ENCODE measurements around the gene SLC38A9. TPM values are rescaled to one million over a fixed set of nuclear protein-coding genes. Genes with fewer than 3 reads are reported as not detected.

Gene SLC38A9
- polyA plus RNA-seq, 2 of the 4 experiments (the other 2 are of a cell fraction): 22.8 to 37.3 TPM

DNA sequence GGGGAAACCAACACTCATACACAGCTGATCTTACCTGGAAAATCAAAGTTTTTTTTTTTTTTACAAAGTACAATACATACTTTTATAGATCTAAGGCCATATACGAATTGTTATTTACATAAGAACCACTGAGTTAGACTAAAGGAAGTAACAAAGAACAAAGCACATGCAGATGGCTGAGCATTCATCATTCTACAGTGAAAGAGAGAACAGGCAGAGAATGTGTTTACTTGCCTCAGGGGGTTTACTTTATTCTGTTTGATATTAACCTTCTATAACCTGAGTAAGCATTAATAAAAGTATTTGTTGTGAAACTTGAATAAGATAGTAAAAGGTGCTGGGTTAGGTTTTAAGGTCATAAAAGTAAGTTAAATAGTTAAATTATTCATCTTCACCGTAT, 54.7 kb downstream of the SLC38A9 start (continued):
- TF ChIP-seq RFX5 (IDR thresholded peaks at IDR 0.05) (no peak), JUN (IDR thresholded peaks at IDR 0.05) (0 out of 5 replicates have a peak, but pooled peaks of 1 of the 2 experiments have one; percentile 39), JUNB (IDR thresholded peaks at IDR 0.05) (peak; percentile 40; the same call in 1 of the 2 replicates), MAX (IDR thresholded peaks at IDR 0.05) (peak; percentile 43; the same call in 1 of the 2 replicates), ZFP36 (IDR thresholded peaks at IDR 0.05; ENCODE audit: borderline replicate concordance, partially characterized antibody) (no peak), NFE2L2 (conservative IDR thresholded peaks at IDR 0.05; ENCODE audit: low read length) (no peak)

DNA sequence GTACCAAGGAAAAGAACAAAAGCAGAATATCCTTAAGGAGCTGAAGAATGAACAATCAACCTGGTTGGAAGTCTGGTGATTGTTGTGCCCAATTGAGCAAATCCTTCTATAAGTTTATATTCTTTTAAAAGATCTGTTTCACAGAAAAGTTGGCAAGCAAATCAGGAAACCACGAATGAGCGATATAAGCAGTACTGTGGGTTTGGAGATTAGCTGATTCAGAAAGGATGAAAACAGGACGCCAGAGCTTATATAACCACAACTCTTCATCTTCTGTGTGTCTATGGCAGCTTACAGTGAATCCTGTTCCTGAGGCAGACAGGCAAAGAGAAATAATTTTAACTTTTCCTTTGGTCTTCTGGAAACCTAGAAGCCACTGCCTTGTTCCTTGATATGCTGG, 61.7 kb downstream of the SLC38A9 start:
- DNase-seq (ENCODE audit: low read depth in 1 of 2, low spot score in 1 of 2) (no peak), FAIRE-seq (no peak), ATAC-seq (no peak)
- Histone ChIP-seq H3K27ac (no peak overlapping the region), H3K4me3 (no peak overlapping the region), H3K4me1 (peaks cover 4% of the 10 kb centered on the region), H3K9me3 (no peaks in the 10 kb centered on the region), H3K4me2 (no peak overlapping the region)
- CTCF ChIA-PET: no interaction called here
- TF ChIP-seq HOXB5 (CRISPR knock-in tag; IDR thresholded peaks at IDR 0.05) (no peak), PHF8 (IDR thresholded peaks at IDR 0.05; ENCODE audit: borderline replicate concordance, low read depth) (no peak), RARB (CRISPR knock-in tag; IDR thresholded peaks at IDR 0.05) (no peak), ZC3H11A (IDR thresholded peaks at IDR 0.05) (no peak), ZSCAN20 (CRISPR knock-in tag; IDR thresholded peaks at IDR 0.05) (no peak), EHMT2 (IDR thresholded peaks at IDR 0.05; ENCODE audit: low read depth) (no peak), RCOR1 (IDR thresholded peaks at IDR 0.05; ENCODE audit: low read depth, low read length) (no peak), RAD21 (conservative IDR thresholded peaks at IDR 0.05 in 1 of 2, IDR thresholded peaks at IDR 0.05 in 1 of 2) (no peak), CHD2 (IDR thresholded peaks at IDR 0.05; ENCODE audit: low read length, partially characterized antibody) (no peak), NR3C1 (IDR thresholded peaks at IDR 0.05) (no peak), FOSL2 (IDR thresholded peaks at IDR 0.05) (no peak), FOSL2 (CRISPR knock-in tag; IDR thresholded peaks at IDR 0.05) (no peak), POLR2A (IDR thresholded peaks at IDR 0.05; ENCODE audit: low read length) (no peak), KDM1A (IDR thresholded peaks at IDR 0.05; ENCODE audit: low read depth) (no peak), RFX5 (IDR thresholded peaks at IDR 0.05) (no peak)
- TF ChIP-seq, protein P1, sequence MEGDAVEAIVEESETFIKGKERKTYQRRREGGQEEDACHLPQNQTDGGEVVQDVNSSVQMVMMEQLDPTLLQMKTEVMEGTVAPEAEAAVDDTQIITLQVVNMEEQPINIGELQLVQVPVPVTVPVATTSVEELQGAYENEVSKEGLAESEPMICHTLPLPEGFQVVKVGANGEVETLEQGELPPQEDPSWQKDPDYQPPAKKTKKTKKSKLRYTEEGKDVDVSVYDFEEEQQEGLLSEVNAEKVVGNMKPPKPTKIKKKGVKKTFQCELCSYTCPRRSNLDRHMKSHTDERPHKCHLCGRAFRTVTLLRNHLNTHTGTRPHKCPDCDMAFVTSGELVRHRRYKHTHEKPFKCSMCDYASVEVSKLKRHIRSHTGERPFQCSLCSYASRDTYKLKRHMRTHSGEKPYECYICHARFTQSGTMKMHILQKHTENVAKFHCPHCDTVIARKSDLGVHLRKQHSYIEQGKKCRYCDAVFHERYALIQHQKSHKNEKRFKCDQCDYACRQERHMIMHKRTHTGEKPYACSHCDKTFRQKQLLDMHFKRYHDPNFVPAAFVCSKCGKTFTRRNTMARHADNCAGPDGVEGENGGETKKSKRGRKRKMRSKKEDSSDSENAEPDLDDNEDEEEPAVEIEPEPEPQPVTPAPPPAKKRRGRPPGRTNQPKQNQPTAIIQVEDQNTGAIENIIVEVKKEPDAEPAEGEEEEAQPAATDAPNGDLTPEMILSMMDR (IDR thresholded peaks at IDR 0.05): no peak
- TF ChIP-seq, protein P2, sequence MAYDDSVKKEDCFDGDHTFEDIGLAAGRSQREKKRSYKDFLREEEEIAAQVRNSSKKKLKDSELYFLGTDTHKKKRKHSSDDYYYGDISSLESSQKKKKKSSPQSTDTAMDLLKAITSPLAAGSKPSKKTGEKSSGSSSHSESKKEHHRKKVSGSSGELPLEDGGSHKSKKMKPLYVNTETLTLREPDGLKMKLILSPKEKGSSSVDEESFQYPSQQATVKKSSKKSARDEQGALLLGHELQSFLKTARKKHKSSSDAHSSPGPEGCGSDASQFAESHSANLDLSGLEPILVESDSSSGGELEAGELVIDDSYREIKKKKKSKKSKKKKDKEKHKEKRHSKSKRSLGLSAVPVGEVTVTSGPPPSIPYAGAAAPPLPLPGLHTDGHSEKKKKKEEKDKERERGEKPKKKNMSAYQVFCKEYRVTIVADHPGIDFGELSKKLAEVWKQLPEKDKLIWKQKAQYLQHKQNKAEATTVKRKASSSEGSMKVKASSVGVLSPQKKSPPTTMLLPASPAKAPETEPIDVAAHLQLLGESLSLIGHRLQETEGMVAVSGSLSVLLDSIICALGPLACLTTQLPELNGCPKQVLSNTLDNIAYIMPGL (CRISPR knock-in tag; IDR thresholded peaks at IDR 0.05; ENCODE audit: borderline replicate concordance): no peak
- 84% methylated on average over 3 of the region's 3 CpGs for WGBS (ENCODE audit: missing lambda C conversion rate)
- POLR2A ChIA-PET: no interaction called here

GRCh38 chr5:55649963-55650362, 62.2 kb downstream of the SLC38A9 start:
- Histone ChIP-seq H3K4me3 (no peak overlapping the region), H3K27ac (no peak overlapping the region), H3K9me3 (no peaks in the 10 kb centered on the region), H3K4me2 (no peak overlapping the region), H3K4me1 (peaks cover 8% of the 10 kb centered on the region)
- FAIRE-seq: no peak
- ATAC-seq: no peak
- TF ChIP-seq ZFP36 (IDR thresholded peaks at IDR 0.05; ENCODE audit: borderline replicate concordance, partially characterized antibody) (no peak), ESRRA (IDR thresholded peaks at IDR 0.05; ENCODE audit: borderline replicate concordance, low read length) (no peak), PHF8 (IDR thresholded peaks at IDR 0.05; ENCODE audit: borderline replicate concordance, low read depth) (no peak), HEYL (CRISPR knock-in tag; IDR thresholded peaks at IDR 0.05) (no peak), POLR2A (IDR thresholded peaks at IDR 0.05; ENCODE audit: low read length) (no peak), TP53 (CRISPR knock-in tag; IDR thresholded peaks at IDR 0.05) (no peak), FOSL2 (IDR thresholded peaks at IDR 0.05) (no peak), FOSL2 (CRISPR knock-in tag; IDR thresholded peaks at IDR 0.05) (no peak), PBX3 (IDR thresholded peaks at IDR 0.05) (no peak), USF2 (IDR thresholded peaks at IDR 0.05) (no peak), TFCP2L1 (CRISPR knock-in tag; IDR thresholded peaks at IDR 0.05) (no peak), MAFK (IDR thresholded peaks at IDR 0.05; ENCODE audit: partially characterized antibody) (no peak), HOXB5 (CRISPR knock-in tag; IDR thresholded peaks at IDR 0.05) (no peak)
- TF ChIP-seq, protein P3, sequence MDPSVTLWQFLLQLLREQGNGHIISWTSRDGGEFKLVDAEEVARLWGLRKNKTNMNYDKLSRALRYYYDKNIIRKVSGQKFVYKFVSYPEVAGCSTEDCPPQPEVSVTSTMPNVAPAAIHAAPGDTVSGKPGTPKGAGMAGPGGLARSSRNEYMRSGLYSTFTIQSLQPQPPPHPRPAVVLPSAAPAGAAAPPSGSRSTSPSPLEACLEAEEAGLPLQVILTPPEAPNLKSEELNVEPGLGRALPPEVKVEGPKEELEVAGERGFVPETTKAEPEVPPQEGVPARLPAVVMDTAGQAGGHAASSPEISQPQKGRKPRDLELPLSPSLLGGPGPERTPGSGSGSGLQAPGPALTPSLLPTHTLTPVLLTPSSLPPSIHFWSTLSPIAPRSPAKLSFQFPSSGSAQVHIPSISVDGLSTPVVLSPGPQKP (IDR thresholded peaks at IDR 0.05; ENCODE audit: low read depth, low read length): no peak
- DNase-seq (ENCODE audit: low read depth in 1 of 2, low spot score in 1 of 2): no peak
- ChIA-PET POLR2A (no interaction called here), CTCF (no interaction called here)

Measured in A549 (cell line).